ENCODE data around the gene SUN3.

DNA sequence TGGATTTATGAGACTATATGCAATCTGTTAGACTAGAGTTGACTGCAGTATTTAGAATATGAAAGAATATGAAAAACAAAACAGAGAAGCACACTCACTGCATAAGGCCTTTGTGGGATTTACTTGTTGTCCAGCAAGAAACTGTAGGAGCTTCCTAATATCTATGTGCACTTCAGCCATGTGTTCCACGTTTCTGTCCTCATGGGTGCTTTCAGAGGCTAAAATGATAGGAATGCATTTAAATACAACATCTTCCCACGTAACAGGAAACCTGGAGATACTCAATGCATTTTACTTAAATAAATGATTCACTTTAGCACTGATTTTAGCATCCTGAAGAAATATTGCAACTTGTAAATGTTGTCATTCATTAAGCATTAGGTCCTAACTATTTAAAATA lies 61.2 kb downstream of the SUN3 start:
- TF ChIP-seq CHD2 (IDR thresholded peaks at IDR 0.05; ENCODE audit: low read length, partially characterized antibody) = no peak
- TF ChIP-seq PBX3 (IDR thresholded peaks at IDR 0.05) = no peak
- TF ChIP-seq EZH2phosphoT487 (IDR thresholded peaks at IDR 0.05; ENCODE audit: borderline replicate concordance, low read depth) = no peak
